ENCODE data around the gene SRF. TPM values are rescaled to one million over a fixed set of nuclear protein-coding genes. Genes with fewer than 3 reads are reported as not detected.

Gene SRF
- total RNA-seq, 1 experiment from 2014 or later = 46.2 TPM

DNA sequence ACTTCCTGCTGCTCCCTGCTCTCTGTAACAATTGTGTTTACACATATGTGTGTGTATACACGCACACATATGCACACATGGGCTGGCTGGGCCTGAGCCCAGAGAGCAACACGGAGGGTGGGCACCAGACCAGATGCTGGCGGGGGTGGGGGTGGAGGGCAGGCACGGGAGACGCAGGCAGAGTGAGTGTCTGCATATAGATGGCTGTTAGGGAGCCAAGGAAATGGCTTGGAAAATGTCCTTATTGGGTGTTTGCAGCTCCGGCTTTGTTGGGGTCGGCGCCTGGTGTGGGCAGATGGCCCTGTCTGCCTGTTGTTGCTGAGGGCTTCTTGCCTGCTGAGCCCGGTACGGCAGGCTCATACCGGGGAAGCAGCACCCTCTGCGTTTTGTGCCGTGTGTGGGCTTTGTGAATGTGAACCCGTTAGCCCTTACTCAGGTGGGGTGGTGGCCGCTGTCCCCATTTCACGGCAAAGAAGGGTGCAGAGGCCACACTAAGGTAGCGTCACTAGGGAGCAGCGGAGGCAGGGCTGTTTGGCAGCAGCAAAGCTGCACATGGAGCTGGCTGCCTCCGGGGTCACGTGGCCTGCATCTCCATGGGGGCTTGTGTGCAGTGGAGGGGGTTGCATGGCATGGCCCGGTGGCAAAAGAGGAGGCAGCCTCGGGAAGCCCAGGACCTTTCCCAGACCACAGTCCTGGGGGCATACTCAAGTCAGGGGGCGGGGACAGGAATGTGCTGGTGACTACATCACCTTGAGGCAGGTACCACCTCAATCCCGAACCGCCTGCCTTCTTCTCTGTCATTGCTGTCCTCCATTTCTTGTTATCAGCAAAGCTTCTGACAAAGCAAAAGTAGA, 47.4 kb upstream of the SRF start:
- Mint-ChIP-seq H3K27me3 (ENCODE audit: low read depth) (no peaks in the 10 kb centered on the region), H3K4me1 (peaks cover 45% of the 10 kb centered on the region), H3K27ac (peak overlapping the region; percentile 89), H3K36me3 (no peaks in the 10 kb centered on the region), H3K4me3 (no peak overlapping the region), H3K9me3 (no peaks in the 10 kb centered on the region)
- TF ChIP-seq ATF3 (CRISPR knock-in tag; conservative IDR thresholded peaks at IDR 0.05) (no peak), CBFB (CRISPR knock-in tag; IDR thresholded peaks at IDR 0.05; ENCODE audit: low read depth) (0 out of 2 replicates have a peak, but pooled peaks have one; percentile 45), MYBL2 (CRISPR knock-in tag; IDR thresholded peaks at IDR 0.05) (no peak), MAX (CRISPR knock-in tag; IDR thresholded peaks at IDR 0.05) (no peak), ELF4 (CRISPR knock-in tag; IDR thresholded peaks at IDR 0.05; ENCODE audit: low read depth) (no peak), NFATC4 (CRISPR knock-in tag; IDR thresholded peaks at IDR 0.05) (no peak), ZNF416 (CRISPR knock-in tag; IDR thresholded peaks at IDR 0.05) (no peak), ZNF512 (CRISPR knock-in tag; IDR thresholded peaks at IDR 0.05; ENCODE audit: borderline replicate concordance) (no peak), ZNF263 (CRISPR knock-in tag; IDR thresholded peaks at IDR 0.05; ENCODE audit: low read depth) (no peak), TEAD4 (CRISPR knock-in tag; IDR thresholded peaks at IDR 0.05) (no peak), ZNF396 (CRISPR knock-in tag; IDR thresholded peaks at IDR 0.05; ENCODE audit: borderline replicate concordance) (no peak), RELA (CRISPR knock-in tag; IDR thresholded peaks at IDR 0.05; ENCODE audit: borderline replicate concordance) (no peak)
- TF ChIP-seq, protein P1, sequence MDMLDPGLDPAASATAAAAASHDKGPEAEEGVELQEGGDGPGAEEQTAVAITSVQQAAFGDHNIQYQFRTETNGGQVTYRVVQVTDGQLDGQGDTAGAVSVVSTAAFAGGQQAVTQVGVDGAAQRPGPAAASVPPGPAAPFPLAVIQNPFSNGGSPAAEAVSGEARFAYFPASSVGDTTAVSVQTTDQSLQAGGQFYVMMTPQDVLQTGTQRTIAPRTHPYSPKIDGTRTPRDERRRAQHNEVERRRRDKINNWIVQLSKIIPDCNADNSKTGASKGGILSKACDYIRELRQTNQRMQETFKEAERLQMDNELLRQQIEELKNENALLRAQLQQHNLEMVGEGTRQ (CRISPR knock-in tag; IDR thresholded peaks at IDR 0.05) = peak; percentile 73
- TF ChIP-seq, protein P2, sequence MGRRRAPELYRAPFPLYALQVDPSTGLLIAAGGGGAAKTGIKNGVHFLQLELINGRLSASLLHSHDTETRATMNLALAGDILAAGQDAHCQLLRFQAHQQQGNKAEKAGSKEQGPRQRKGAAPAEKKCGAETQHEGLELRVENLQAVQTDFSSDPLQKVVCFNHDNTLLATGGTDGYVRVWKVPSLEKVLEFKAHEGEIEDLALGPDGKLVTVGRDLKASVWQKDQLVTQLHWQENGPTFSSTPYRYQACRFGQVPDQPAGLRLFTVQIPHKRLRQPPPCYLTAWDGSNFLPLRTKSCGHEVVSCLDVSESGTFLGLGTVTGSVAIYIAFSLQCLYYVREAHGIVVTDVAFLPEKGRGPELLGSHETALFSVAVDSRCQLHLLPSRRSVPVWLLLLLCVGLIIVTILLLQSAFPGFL (CRISPR knock-in tag; IDR thresholded peaks at IDR 0.05; ENCODE audit: borderline replicate concordance) = no peak
- TF ChIP-seq, protein P3, sequence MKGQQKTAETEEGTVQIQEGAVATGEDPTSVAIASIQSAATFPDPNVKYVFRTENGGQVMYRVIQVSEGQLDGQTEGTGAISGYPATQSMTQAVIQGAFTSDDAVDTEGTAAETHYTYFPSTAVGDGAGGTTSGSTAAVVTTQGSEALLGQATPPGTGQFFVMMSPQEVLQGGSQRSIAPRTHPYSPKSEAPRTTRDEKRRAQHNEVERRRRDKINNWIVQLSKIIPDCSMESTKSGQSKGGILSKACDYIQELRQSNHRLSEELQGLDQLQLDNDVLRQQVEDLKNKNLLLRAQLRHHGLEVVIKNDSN (CRISPR knock-in tag; IDR thresholded peaks at IDR 0.05) = peak; percentile 66; the same call in 1 of the 2 replicates
- TF ChIP-seq, protein P4, sequence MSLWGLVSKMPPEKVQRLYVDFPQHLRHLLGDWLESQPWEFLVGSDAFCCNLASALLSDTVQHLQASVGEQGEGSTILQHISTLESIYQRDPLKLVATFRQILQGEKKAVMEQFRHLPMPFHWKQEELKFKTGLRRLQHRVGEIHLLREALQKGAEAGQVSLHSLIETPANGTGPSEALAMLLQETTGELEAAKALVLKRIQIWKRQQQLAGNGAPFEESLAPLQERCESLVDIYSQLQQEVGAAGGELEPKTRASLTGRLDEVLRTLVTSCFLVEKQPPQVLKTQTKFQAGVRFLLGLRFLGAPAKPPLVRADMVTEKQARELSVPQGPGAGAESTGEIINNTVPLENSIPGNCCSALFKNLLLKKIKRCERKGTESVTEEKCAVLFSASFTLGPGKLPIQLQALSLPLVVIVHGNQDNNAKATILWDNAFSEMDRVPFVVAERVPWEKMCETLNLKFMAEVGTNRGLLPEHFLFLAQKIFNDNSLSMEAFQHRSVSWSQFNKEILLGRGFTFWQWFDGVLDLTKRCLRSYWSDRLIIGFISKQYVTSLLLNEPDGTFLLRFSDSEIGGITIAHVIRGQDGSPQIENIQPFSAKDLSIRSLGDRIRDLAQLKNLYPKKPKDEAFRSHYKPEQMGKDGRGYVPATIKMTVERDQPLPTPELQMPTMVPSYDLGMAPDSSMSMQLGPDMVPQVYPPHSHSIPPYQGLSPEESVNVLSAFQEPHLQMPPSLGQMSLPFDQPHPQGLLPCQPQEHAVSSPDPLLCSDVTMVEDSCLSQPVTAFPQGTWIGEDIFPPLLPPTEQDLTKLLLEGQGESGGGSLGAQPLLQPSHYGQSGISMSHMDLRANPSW (CRISPR knock-in tag; conservative IDR thresholded peaks at IDR 0.05; ENCODE audit: low read depth) = no peak
- TF ChIP-seq, protein P5, sequence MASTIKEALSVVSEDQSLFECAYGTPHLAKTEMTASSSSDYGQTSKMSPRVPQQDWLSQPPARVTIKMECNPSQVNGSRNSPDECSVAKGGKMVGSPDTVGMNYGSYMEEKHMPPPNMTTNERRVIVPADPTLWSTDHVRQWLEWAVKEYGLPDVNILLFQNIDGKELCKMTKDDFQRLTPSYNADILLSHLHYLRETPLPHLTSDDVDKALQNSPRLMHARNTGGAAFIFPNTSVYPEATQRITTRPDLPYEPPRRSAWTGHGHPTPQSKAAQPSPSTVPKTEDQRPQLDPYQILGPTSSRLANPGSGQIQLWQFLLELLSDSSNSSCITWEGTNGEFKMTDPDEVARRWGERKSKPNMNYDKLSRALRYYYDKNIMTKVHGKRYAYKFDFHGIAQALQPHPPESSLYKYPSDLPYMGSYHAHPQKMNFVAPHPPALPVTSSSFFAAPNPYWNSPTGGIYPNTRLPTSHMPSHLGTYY (CRISPR knock-in tag; IDR thresholded peaks at IDR 0.05) = no peak
- ChIA-PET CTCF (interaction anchor here (1.2 to 4.1 kb wide), 4 partner anchors 20 to 212 kb away, joined by 3 to 24 read pairs (median 5); partner anchors contain the start of gene PTK7), POLR2A (interaction anchor here (0.6 kb wide), 1 partner anchor 25 kb away, joined by 3 read pairs; no protein-coding TSS in a partner anchor)
- DNase-seq (ENCODE audit: low spot score) = peak; percentile 39
- peak; percentile 25 for ATAC-seq

All from WTC11 (cell line).